Stimulated activated CD8-positive, alpha-beta memory T cell treated with anti-CD3 and anti-CD28 coated beads, Interleukin-4, amount 100 ng/mL, for 24 hours (primary cell): ENCODE results near the gene GDAP2.

Experiments
- DNase-seq: peaks from one replicate; pipeline ENCODE4 v3.0.0-alpha.2; 2020; ENCODE audit warnings: low read depth

GDAP2 gene

DNA sequence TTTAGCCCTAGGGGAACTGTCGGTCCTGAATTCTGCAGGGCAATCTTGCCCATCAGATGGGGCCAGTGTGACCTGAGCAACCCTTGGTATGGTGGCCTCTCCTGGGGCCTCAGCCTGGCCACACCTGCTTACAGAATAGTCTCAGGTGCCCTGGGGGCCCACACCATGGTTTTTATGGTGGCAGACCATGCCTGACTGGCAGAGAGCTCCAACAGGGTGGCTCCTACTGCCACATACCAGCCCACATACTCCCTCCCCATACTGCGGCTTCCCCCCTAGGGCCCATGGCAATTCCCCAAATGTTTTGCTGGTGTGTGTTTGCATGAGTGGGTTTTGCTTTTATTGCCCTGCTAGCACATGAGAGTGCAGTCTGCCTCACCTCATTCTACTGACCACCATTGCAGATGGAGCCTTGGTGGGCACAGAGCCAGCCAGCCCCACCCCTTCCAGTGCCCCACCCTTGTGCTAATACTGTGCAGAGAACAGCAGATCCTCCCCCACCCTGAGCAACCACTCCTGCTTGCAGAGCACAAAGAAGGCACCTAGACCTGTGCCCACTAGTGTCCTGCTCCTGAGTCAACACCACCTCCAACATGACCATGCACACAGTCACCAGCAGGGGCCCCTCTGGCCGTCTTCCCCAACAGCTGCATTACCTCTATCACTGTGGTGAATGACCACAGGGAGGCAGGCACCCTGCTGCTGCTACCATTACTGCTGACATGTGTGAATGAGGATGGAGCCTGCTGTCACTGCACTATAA lies 86.8 kb downstream of the GDAP2 start:
- no peak for DNase-seq

DNA sequence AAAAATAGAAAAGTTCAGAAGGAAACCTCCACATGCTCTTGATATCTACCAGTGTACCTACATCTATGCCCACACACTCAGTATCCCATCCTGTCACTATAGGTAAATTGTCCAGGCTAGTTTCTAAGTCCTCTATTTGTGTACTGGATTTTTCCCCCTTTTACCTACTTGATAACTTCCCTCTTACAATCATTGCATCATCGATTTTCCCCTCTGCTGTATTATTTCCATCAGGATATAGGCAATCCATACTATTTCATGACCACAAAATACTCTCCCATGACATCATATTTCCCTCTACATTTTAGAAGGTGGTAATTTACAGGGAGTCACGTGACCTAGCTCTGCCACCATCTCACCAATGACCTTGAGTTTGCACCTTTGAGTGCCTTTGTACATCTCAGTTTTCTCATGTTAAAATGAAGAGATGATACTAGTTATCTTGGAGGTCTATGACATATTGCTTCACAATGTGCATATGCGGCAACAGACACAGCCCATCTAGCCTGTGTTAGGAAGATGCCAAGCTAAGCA lies 88.2 kb downstream of the GDAP2 start:
- DNase-seq: no peak

DNA sequence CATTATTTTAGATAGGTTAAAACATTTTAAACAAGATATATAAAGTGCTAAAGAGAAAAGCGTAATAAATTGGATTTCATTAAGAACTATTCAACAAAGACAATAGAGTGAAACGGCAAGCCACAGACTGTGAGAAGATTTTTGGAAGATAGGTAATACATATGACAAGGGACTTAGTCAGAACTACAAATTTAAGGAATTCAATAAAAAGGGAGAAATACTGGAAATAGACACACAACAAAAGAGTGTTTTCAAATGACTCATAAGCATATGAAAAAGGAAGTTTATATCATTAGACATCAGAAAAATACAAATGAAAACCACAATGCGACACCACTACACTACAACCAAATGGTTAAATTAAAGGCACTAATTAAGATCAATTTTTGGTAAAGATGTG lies 90.5 kb downstream of the GDAP2 start:
- no peak for DNase-seq

DNA sequence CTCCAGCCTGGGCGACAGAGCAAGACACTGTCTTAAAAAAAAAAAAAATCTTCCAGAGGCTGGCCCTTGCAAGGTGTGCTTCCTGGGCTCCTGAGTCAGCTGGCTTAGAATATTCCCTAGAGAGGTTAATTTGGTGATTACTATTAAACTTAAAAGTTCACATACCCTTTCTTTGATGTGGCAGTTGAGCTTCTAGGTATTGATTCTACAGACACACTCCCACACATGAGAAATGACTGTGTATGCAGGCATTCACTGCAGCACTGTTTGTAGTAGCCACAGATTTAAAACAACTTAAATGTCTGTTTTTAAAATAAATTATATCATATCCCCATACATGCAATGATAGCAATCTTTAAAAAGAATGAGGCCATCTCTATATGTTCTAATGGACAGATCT lies 93.4 kb downstream of the GDAP2 start:
- no peak for DNase-seq

DNA sequence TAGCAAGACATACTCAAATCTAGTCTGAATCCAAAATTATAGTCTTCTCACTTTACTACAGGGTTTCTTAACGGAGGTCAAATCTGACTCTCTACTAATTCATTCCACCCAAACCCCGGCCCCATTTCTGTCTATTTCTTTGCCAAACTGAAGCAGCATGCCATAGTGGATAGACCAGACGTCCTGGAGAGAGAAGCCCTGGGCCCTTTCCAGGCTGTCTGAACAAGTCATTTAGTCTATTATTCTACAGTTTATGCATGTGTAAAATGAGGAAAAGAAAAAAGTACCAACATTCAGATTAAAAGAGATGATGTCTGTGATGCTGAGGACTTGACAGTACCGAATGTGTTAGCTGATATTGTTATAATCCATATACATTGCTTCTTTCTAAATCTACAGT lies 95.0 kb downstream of the GDAP2 start:
- DNase-seq: no peak

DNA sequence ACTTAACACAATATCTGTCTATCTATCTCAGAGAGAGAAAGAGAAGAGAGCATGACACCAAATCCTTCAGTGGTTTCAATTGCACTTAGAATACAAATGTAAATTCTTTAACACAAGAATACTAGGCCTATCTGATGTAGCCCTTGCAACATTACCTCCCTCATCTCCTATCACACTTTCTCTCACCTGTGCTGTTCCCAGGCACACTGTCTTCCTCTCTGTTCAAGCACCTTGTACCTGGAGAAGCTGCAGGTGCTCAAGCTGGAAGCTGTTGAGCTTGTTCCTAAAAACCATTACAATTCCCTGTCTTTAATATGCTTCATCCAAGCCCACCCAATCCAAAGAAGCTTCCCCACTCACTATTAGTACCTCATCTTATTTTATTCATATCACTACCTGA lies 97.0 kb downstream of the GDAP2 start:
- DNase-seq: no peak

DNA sequence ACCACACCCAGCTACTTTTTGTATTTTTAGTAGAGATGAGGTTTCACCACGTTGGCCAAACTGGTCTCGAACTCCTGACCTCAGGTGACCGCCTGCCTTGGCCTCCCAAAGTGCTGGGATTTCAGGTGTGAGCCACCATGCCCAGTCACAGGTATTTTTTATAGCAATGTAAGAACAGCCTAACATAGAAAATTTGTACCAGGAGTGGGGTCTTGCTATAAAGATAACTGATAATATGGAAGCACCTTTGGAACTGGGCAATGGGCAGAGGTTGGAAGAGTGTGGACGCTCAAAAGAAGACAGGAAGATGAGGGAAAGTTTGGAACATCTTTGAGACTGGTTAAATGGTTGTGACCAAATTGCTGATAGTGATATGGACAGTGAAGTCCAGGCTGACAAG lies 99.2 kb downstream of the GDAP2 start:
- no peak for DNase-seq

DNA sequence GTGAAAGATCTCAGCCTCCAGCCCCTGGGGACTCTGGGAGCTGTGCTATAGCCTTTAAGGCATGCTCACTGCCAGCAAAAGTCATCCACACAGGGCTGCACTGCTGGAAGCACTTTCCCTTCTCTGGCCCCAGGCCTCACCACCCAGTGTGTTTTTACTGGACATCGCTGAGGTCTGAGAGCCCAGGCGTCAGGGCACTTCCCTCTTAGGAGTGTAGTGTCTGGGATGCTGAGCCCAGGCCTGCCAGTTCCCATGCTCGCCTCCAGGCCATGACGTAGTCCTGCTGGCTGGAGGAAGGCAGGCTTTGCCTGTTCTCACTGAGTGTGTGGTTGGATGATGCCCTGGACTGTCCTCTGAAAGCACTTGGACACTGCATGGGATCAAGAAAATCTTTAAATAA lies 101.2 kb downstream of the GDAP2 start:
- DNase-seq: no peak

DNA sequence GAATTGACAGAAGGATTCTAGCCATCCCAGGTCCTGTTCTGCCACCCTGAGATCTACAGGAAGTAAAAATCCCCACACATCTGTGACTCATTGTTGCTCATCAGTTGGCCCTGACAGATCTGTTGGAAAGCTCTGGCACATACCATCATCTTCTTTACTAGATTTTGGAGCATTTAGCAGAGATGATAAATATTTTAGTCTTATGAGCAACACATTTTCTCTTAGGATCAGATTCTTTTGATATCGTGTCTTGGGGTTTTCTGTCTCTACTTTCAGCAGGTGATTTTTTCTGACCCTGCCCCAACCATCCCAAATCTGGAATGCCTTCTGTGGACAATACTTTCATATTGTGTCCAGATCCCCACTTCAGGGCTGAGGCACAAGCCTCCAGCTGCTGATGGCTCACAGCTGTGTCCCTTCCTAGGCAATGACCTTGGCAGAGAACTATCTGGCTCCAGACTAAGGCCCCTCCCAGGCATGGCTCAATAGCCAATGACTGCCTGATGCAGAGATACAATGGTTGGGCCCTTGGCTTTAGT lies 102.8 kb downstream of the GDAP2 start:
- no peak for DNase-seq

DNA sequence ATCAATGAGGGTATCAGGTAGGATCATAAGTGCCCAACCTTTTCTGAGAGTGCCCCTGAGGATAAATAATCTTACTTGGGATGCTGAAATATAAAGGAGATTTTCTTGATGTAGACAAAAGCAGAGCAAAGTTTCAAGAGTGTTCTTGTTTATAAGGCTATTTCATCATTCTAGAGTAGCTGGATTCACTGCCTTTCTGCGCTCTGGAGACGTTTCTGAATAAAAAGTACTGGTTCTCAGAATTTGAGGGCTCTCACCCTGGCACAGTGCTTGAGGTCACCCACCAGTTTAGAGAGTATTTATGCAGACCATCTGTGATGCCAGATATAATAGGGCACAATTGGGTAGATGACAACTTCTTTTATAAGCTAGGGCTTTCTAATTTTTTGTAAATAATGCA lies 103.3 kb downstream of the GDAP2 start:
- DNase-seq: no peak

DNA sequence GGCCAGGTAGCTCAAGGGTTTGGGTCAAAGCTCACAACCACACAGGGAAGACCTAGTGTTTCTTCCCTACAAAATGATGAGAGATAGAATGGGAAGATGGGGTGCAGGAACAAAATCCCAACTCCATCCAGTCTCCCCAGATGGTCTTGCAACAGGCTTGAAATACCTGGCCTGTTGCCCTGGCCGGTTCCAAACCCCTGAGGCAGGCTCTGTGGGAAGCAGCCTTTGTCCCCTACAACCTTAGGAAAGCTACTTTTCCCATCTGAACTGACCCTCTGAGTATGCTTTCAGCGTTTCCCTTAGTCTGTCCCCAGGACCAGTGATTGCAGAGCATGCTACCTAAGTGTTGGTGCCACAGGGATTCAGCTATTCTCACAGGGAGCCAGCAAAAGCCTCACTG lies 104.0 kb downstream of the GDAP2 start:
- no peak for DNase-seq

DNA sequence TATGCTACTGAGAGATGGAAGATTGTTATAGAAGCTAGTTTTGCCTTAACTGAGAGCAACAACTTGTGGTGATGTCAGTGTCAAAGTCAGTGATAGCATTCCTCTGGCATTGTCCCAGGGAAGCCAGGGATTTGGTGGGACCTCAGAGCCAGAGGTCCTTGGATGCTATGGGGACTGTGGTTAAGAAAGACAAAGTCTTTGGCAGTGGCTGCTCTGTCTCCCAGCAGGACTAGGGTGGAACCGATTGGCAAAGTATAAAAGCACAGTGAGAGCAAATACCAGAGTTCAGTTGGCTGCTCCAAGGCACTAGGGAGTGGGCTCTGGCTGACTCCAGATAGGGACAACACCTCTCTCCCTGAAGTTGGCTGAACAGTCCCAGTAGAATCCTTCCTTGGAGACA lies 104.8 kb downstream of the GDAP2 start:
- no peak for DNase-seq

DNA sequence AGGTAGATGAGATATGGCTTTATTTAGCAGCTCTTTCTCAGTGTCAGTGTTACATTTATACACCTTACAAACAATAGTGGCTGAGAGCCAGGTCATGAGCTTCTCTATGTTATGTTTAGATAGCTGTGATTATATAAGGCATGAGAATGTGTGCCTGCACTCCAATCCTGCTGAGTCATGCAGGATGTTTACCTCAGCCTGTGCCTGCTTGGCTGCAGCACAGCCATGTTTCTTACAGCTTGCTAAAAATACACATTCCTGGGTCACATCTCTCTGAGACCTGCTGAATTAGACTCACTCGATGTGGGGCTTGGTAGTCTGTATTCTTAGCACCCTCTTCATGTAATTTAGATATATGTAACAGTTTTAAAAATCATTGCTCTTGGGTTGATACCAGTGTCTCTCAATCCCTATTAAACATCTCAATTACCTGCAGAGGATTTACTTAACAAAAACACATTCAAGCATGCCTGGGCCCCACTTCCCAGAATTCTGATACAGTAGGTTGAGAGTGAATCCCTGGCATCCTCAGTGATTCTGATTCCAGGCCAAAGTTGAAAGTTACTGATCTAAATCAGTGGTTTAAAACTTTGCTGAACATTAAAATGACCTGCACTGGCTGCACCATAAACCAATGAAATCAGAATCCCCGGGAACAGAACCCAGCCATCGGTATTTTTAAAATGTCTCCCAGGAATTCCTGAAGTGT lies 107.5 kb downstream of the GDAP2 start:
- DNase-seq: no peak

DNA sequence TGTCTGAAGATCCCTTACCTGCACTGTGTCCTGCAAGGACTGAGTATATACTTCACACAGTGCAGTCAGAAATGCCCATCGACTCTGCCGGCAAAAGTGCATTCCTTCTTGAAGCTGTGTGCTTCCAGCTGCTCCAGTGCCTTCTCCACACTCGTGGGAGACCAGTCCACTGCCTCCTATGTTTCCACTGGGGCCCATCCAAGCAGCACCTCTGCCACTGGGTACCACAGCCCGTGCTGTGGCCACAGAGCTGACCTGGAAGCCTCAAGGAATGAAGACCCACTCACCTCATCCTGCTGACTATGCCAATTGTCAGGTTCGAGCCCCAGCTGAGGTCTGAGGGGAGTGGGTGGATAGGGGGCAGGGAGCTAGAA lies 108.1 kb downstream of the GDAP2 start:
- no peak for DNase-seq

DNA sequence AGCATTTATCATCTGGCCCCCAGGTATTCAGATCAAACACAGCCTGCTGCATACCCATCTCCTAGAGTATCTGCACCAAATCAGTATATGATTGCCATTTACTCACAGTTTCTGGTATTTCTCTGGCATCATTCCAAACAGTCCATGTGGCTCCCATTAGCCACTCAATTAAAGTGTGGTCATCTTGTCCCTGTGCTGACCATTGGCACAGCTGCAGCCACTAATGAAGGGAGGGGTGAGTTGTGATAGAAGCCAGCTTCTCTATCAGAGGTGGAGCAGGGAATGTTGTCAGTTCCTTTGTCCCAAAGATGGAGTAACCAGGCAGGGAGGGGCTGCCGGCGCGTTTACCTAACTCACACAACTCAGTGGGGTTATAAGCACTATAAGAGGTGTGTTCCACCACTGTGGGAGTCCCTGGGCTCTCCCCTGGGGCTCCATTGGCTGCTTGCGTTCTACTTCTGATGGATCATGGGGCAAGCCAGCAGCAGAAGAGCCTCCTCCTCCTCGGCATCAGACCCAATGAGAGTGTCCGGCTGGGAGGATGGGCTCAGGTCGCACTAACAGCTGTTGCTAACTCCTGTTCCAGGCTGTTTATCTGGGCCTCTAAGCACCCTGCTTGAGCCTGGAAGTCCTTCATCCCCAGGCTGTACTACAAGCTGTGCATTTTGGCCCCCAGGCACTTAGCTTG lies 108.6 kb downstream of the GDAP2 start:
- DNase-seq: no peak

DNA sequence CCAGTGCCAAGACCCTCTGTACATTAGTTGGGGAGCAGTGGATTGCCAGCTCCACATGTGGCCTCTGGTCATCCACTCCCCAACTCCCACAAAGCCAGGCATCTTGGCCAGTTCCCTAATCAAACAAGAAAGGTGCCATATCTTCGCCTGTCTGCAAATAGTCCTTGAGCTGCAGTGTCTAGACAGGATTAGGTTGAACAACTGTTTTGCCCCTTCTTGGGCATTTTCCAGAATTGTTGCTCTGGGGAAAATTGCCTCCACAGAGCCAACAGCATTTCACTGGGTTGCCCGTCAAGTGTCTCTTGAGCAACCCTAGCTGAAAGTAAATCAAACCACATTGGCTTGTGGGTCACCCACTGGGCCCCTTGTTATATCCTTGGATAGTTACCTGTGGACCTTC lies 109.3 kb downstream of the GDAP2 start:
- no peak for DNase-seq

DNA sequence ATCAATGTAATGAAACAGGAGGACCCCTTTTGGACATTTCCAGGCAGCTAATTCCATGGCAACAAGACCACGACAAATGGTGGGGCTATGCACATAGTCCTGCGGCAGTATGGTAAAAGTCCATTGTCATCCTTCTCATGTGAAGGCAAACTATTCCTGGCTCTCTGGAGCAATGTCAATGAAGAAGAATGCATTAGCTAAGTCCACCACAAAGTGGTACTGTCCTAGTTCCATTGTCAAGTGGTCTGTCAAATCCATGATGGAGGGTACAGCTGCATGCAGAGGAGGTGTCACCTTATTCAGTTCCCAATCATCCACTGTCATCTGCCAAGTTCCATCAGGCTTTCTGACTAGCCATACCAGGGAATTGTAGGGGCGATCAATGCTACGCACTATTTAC lies 110.1 kb downstream of the GDAP2 start:
- no peak for DNase-seq

DNA sequence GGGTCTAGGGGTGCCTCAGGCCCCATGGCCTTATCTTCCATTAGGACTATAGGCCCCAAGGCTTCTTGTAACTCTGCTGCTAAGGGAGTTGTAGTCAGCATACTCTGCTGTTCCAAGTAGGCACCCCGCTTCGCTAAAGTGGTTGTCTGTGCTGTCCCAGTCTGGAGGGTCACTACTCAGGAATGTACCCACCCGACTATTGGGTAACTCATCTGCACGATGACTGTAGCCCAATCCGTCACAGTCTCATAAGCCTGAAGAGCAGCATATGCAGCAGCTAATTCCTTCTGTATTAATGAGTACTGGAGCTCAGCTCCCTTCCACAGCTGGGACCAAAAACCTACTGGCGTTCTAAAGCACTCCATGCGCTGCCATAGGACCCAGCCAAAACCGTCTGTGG lies 111.0 kb downstream of the GDAP2 start:
- no peak for DNase-seq

DNA sequence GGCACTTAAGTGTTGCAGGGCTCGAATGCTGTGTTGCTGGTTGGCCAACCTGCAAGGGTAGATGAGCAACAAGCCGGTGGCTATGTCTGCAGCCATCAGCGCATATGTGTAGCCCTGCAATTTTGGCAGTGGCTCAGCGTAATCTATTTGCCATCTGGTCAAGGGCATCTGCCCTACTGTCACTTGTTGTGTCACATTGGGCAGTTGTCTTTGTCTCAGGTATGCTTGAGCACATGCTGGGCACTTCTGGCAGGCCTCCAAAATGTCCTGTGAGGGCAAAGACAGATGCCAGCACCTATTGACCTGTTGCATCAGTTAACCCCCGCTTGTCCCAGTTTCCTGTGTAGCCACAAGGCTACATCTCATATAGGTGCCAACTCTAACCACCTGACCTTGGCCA lies 111.8 kb downstream of the GDAP2 start:
- DNase-seq: no peak

DNA sequence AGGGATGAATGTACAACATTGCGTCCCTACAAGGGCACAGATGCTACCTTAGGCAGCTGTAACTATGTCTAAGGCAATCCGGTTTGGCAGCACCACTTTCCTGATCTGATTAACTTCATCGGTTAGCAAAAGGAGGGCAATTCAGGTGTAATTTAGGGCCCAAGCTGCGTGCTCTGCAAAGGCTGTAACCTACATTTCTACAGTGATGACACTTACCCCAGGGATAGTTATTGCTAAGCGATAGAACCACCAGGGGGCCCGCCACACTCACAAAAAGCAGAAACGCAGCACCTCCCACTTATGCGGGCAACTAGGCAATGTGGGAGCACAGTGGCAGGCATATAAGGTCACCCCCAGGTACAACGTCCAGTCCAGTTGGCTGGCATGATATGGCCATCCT lies 113.5 kb downstream of the GDAP2 start:
- DNase-seq: no peak

DNA sequence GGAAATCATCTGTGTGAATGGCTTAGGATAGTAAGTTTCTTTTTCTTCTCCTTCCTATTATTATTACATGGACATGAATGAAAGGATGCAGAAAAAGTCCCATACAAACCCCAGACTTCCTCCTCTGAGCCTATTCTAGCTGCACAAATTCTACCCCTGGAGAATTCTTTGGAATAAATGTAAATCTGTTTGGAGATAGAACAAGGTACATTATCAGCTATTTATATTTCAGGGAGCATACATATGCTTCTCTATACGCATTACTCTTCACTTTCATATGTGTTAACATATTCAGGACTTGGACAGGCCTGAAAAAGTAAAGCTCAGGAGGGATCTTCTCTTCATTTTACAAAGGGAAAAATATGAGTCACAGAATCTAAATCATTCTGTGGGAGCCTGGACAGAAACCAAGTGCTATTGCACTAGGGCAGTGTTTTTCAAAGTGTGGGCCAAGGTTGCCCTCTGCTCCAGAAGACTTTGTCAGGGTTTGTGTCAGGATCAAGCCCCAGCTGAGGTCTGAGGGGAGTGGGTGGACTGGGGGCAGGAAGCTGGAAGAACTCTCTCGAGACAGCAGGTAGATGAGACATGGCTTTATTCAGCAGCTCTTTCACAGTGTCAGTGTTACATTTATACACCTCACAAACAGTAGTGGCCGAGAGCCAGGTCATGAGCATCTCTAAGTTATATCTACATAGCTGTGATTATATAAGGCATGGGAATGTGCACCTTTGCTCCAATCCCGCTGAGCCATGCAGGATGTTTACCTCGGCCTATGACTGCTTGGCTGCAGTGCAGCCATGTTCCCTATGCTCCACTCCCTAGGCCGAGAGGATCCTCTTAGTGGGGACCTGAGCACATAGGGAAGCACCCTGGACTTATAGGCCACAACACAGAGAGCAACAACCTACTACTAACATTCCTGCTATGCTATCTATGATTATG lies 114.3 kb downstream of the GDAP2 start:
- DNase-seq: no peak
